K562 (cell line): ENCODE data around the gene IQCM. TPM values are rescaled to one million over a fixed set of nuclear protein-coding genes. Genes with fewer than 3 reads are reported as not detected.

ENCODE experiments used
- ATAC-seq: fragments of 200-7000 bp; cut with Tn5 transposase; 3 replicates; pipeline ENCODE4 v1.9.1; 2020; ENCODE audit warnings: moderate library complexity
- BruUV-seq: library from RNA; stranded (reverse); fragments of 400-500 nt; replicated peaks from 2 replicates; lab custom pipeline; 2021; lab: Mats Ljungman, UMichigan
- CTCF ChIA-PET: fragments of 300-600 bp; formaldehyde crosslinking; extraction: SDS; loops from one replicate; lab custom pipeline; 2021; ENCODE audit warnings: low intra/inter-chr PET ratio; lab: Yijun Ruan, JAX
- POLR2A ChIA-PET: fragments of 300-600, 350-650 bp; sonication (Branson Sonifier 250); formaldehyde crosslinking; extraction: SDS; loops from one replicate; lab custom pipeline; 2021; ENCODE audit warnings: antibody characterized with exemption, inconsistent platforms; lab: Yijun Ruan, JAX
- DNase-seq, 4 experiments: peaks; one replicate each; pipeline versions ENCODE4 v3.0.0 to v3.0.0-alpha.2; 2011 to 2018; ENCODE audit warnings: low spot score in 3 of 4, mixed read lengths in 3 of 4; ENCODE audit errors: extremely low read depth in 1 of 4
- FAIRE-seq: peaks from 2 replicates; lab custom pipeline; 2011; peaks lifted over from hg19 to GRCh38; lab: Jason Lieb, UNC
- H2AFZ ChIP-seq: 2 replicates; pipeline ENCODE4 v1.6.0; 2011; ENCODE audit warnings: low read depth, low read length, control low read depth, inconsistent platforms
- H3K27ac ChIP-seq: fragments of 200-600 bp; 3 replicates; pipeline ENCODE4 v1.8.0; 2011; ENCODE audit warnings: low read depth, mild to moderate bottlenecking, control low read depth, inconsistent platforms, low read length, moderate library complexity, mixed read lengths; ENCODE audit errors: extremely low read depth
- H3K27me3 ChIP-seq, 2 experiments: fragments of 300-600 bp in 1 of 2; 2 replicates in 1 of 2; 3 replicates in 1 of 2; pipeline versions ENCODE4 v1.6.0 to v1.8.0; 2011; ENCODE audit warnings: inconsistent platforms in 2 of 2, low read length in 2 of 2, mild to moderate bottlenecking in 1 of 2, mixed read lengths in 1 of 2, moderate library complexity in 1 of 2; ENCODE audit not compliant: control insufficient read depth in 2 of 2, insufficient read depth in 2 of 2
- H3K36me3 ChIP-seq: fragments of 300-600 bp; 3 replicates; pipeline ENCODE4 v1.8.0; 2011; ENCODE audit warnings: mild to moderate bottlenecking, low read length, inconsistent platforms; ENCODE audit not compliant: control insufficient read depth, insufficient read depth
- H3K4me1 ChIP-seq, 2 experiments: fragments of 200-600 bp in 1 of 2; replicated peaks in 1 of 2; 2 replicates in 1 of 2; 3 replicates in 1 of 2; pipeline versions ENCODE4 v1.5.1 to v1.8.0; 2011; ENCODE audit warnings: inconsistent platforms in 2 of 2, low read length in 2 of 2, mild to moderate bottlenecking in 1 of 2, mixed read lengths in 1 of 2, moderate library complexity in 1 of 2; ENCODE audit not compliant: control insufficient read depth in 2 of 2, insufficient read depth in 2 of 2
- H3K4me2 ChIP-seq: 2 replicates; pipeline ENCODE4 v1.6.1; 2011; ENCODE audit warnings: low read length, control low read depth, inconsistent platforms, mixed read lengths; ENCODE audit not compliant: insufficient read depth
- H3K4me3 ChIP-seq: fragments of 200-600 bp; sonication (generic), shearing (Covaris generic); 2 replicates; pipeline ENCODE4 v1.5.1; 2016; ENCODE audit warnings: control low read depth, inconsistent platforms
- H3K79me2 ChIP-seq: fragments of 200-600 bp; 3 replicates; pipeline ENCODE4 v1.8.0; 2011; ENCODE audit warnings: low read length, inconsistent platforms; ENCODE audit not compliant: control insufficient read depth, insufficient read depth
- H3K9ac ChIP-seq, 2 experiments: 2 replicates each; pipeline versions ENCODE4 v1.6.0 to v1.6.1; 2011; ENCODE audit warnings: low read depth in 2 of 2, low read length in 2 of 2, control low read depth in 1 of 2, inconsistent platforms in 1 of 2, mild to moderate bottlenecking in 1 of 2, mixed read lengths in 1 of 2; ENCODE audit not compliant: insufficient read depth in 1 of 2
- H3K9me1 ChIP-seq: one replicate; pipeline ENCODE4 v1.6.0; 2011; ENCODE audit warnings: inconsistent platforms, mild to moderate bottlenecking, low read length, moderate library complexity; ENCODE audit not compliant: control insufficient read depth, insufficient read depth
- H3K9me3 ChIP-seq: replicated peaks from 2 replicates; pipeline ENCODE4 v1.5.1; 2011; ENCODE audit warnings: low read depth, low read length, inconsistent platforms; ENCODE audit not compliant: control insufficient read depth, insufficient read depth
- H4K20me1 ChIP-seq: replicated peaks from 2 replicates; pipeline ENCODE4 v1.6.1; 2011; ENCODE audit warnings: low read length, inconsistent platforms, mixed read lengths; ENCODE audit not compliant: control insufficient read depth, insufficient read depth
- LARP7 ChIP-seq: fragments of 450-650 bp; IDR thresholded peaks from 2 replicates; pipeline ENCODE4 v1.6.1; 2016
- SIN3A ChIP-seq, 2 experiments: fragments of 150-350 bp in 1 of 2; IDR thresholded peaks; 2 replicates each; pipeline ENCODE4 v1.6.1; 2011 to 2016; ENCODE audit warnings: borderline replicate concordance in 2 of 2, low read depth in 2 of 2, low read length in 2 of 2, mild to moderate bottlenecking in 2 of 2, moderate library complexity in 2 of 2; ENCODE audit not compliant: control insufficient read depth in 1 of 2
- SMAD3 ChIP-seq: fragments of 450-650 bp; formaldehyde crosslinking; conservative IDR thresholded peaks from 2 replicates; pipeline ENCODE4 v1.4.0; 2020; ENCODE audit warnings: mild to moderate bottlenecking
- ZNF79 ChIP-seq: fragments of 250-450 bp; sonication (Bioruptor Pico); IDR thresholded peaks from 2 replicates; pipeline ENCODE4 v1.4.0; 2020; ENCODE audit warnings: low read depth, mild to moderate bottlenecking, moderate library complexity
- WGBS: fragments of 100-300 bp; shearing (Covaris generic); methylation state at CpG from one replicate; pipeline ENCODE4 v1.1.6; 2016; ENCODE audit warnings: low coverage, mixed read lengths; ENCODE audit not compliant: insufficient coverage; ENCODE audit errors: missing lambda C conversion rate; 5-methylcytosine and 5-hydroxymethylcytosine counted together
- in situ Hi-C: fragments of 300-500 bp; cut with MboI; formaldehyde crosslinking; loops from 4 replicates; pipeline ENCODE4 v1.15.0; 2018; ENCODE audit warnings: inconsistent platforms, mixed read lengths
- intact Hi-C: fragments of 100-400 bp; cut with micrococcal nuclease; formaldehyde crosslinking; loops from 2 replicates; pipeline ENCODE4 v1.14.2; 2022
- polyA plus RNA-seq, 8 experiments: library from polyadenylated mRNA; depleted of rRNA in 4 of 8; stranded (reverse) in 5 of 8; unstranded in 3 of 8; fragments of >200 nt; fragmentation: Nextera tagmentation in 2 of 8; fragmentation: Illumina TruSeq in 1 of 8; extraction: Ambion mirVana in 2 of 8; extraction: Trizol in 1 of 8; gene quantifications; 2 replicates each; pipeline versions ENCODE4 v1.2.1 to v1.2.3, GENCODE V29; 2011 to 2014; ENCODE audit warnings: inconsistent platforms in 1 of 8, missing spikeins in 1 of 8
- total RNA-seq, 7 experiments: library from RNA; depleted of rRNA in 6 of 7; stranded (reverse); fragments of >200 nt in 6 of 7; fragmentation: Illumina TruSeq in 2 of 7; extraction: Trizol in 2 of 7; gene quantifications; 2 replicates each; pipeline versions ENCODE4 v1.2.1 to v1.2.3, GENCODE V29; 2011 to 2021; ENCODE audit warnings: low replicate concordance in 1 of 7

The IQCM gene
- total and polyA plus RNA-seq, 9 of the 15 experiments (the other 6 are each of a cell fraction or from before 2014, with no cell fraction given), result not detected

GRCh38 chr4:149751174-149751573 is 64.5 kb downstream of the IQCM start:
- no peak overlapping the region for H3K9ac ChIP-seq
- no peaks in the 10 kb centered on the region for H3K4me1 ChIP-seq
- H4K20me1 ChIP-seq, result no peaks in the 10 kb centered on the region
- no peaks in the 10 kb centered on the region for H3K36me3 ChIP-seq
- no peak overlapping the region for H3K4me3 ChIP-seq
- WGBS, result 0% methylated on average over 4 of the region's 4 CpGs
- in situ Hi-C loops, result no loop called here
- ChIA-PET CTCF (no interaction called here), POLR2A (no interaction called here)
- FAIRE-seq (no peak), DNase-seq (no peak), ATAC-seq (no peak)
- H3K27ac ChIP-seq, result no peak overlapping the region
- H2AFZ ChIP-seq, result no peak overlapping the region
- H3K4me2 ChIP-seq, result no peak overlapping the region
- H3K9me1 ChIP-seq, result no peaks in the 10 kb centered on the region
- no peak for TF ChIP-seq ZNF79
- H3K9me3 ChIP-seq, result no peaks in the 10 kb centered on the region; the same call in 1 of the 2 replicates
- H3K79me2 ChIP-seq, result no peaks in the 10 kb centered on the region
- no peaks in the 10 kb centered on the region for H3K27me3 ChIP-seq
- intact Hi-C loops, result no loop called here
- BruUV-seq, result no TSS peak

GRCh38 chr4:149749784-149750183 is 65.9 kb downstream of the IQCM start:
- in situ Hi-C loops, result no loop called here
- 0% methylated on average over 1 of the region's 1 CpG for WGBS
- no peak overlapping the region for H2AFZ ChIP-seq

More at GRCh38 chr4:149749784-149750183, 65.9 kb downstream of the IQCM start:
- BruUV-seq, result no TSS peak
- Histone ChIP-seq H3K4me1 (no peaks in the 10 kb centered on the region), H3K27ac (no peak overlapping the region), H3K36me3 (no peaks in the 10 kb centered on the region), H3K4me3 (no peak overlapping the region), H3K79me2 (no peaks in the 10 kb centered on the region), H4K20me1 (no peaks in the 10 kb centered on the region), H3K9ac (no peak overlapping the region), H3K9me1 (no peaks in the 10 kb centered on the region), H3K4me2 (no peak overlapping the region), H3K9me3 (no peaks in the 10 kb centered on the region; the same call in 1 of the 2 replicates), H3K27me3 (no peaks in the 10 kb centered on the region)
- ChIA-PET POLR2A (no interaction called here), CTCF (no interaction called here)
- no peak for ATAC-seq
- intact Hi-C loops, result no loop called here
- FAIRE-seq, result no peak
- no peak for DNase-seq
- no peak for TF ChIP-seq SMAD3 (CRISPR knock-in tag)
- TF ChIP-seq LARP7, result no peak
- no peak for TF ChIP-seq SIN3A (IDR thresholded peaks at IDR 0.05; ENCODE audit: borderline replicate concordance in 2 of 2, control insufficient read depth in 1 of 2, low read depth in 2 of 2, low read length in 2 of 2)
